HCT116 (cell line): ENCODE data around the gene CMBL. TPM values are rescaled to one million over a fixed set of nuclear protein-coding genes. Genes with fewer than 3 reads are reported as not detected.

ENCODE experiments used
- ATAC-seq: fragments of 200-7000 bp; cut with Tn5 transposase; 2 replicates; pipeline ENCODE4 v1.9.1; 2020; ENCODE audit warnings: mild to moderate bottlenecking, moderate library complexity
- BruUV-seq: library from RNA; stranded (reverse); fragments of 400-500 nt; replicated peaks from 2 replicates; lab custom pipeline; 2021; lab: Mats Ljungman, UMichigan
- CTCF ChIA-PET: fragments of 300-600 bp; sonication (Branson Sonifier 250); formaldehyde crosslinking; loops from one replicate; lab custom pipeline; 2021; ENCODE audit warnings: antibody characterized with exemption; lab: Charles Lee
- POLR2A ChIA-PET: fragments of 300-600, 350-600 bp; sonication (Branson Sonifier 250); formaldehyde crosslinking; loops from one replicate; lab custom pipeline; 2021; ENCODE audit warnings: antibody characterized with exemption; lab: Charles Lee
- RAD21 ChIA-PET, 2 experiments: fragments of 300-600 bp; sonication (Branson Sonifier 250); formaldehyde crosslinking; loops; one replicate each; lab custom pipeline; 2023; ENCODE audit warnings: low total read pairs in 2 of 2; ENCODE audit not compliant: uncharacterized antibody in 2 of 2, unreplicated experiment in 2 of 2, low non-redundant PET in 1 of 2; lab: Charles Lee
- DNase-seq: peaks from one replicate; pipeline ENCODE4 v3.0.0-alpha.2; 2010; ENCODE audit warnings: low read depth, low spot score
- H2AFZ ChIP-seq: fragments of 200-600 bp; shearing (Covaris generic), sonication (generic); 2 replicates; pipeline ENCODE4 v1.6.1; 2017; ENCODE audit warnings: low read depth, mixed run types, mixed read lengths, antibody characterized with exemption, low read length; ENCODE audit not compliant: poor library complexity, severe bottlenecking
- H3K27ac ChIP-seq: 2 replicates; pipeline ENCODE4 v1.5.1; 2012; ENCODE audit warnings: low read depth, low read length
- H3K27me3 ChIP-seq: fragments of 200-600 bp; sonication (generic); 2 replicates; pipeline ENCODE4 v1.6.1; 2016; ENCODE audit warnings: mixed run types, low read length, mixed read lengths; ENCODE audit not compliant: insufficient read depth
- H3K36me3 ChIP-seq, 2 experiments: fragments of 200-500 bp in 1 of 2; fragments of 200-600 bp in 1 of 2; sonication (Bioruptor generic) in 1 of 2; sonication (generic) in 1 of 2; 2 replicates each; pipeline versions ENCODE4 v1.5.1 to v1.6.1; 2014 to 2016; ENCODE audit warnings: low read length in 2 of 2, inconsistent platforms in 1 of 2, mixed read lengths in 1 of 2, mixed run types in 1 of 2; ENCODE audit not compliant: insufficient read depth in 2 of 2, control insufficient read depth in 1 of 2
- H3K4me1 ChIP-seq, 2 experiments: fragments of 200-600 bp in 1 of 2; sonication (generic) in 1 of 2; 2 replicates each; pipeline versions ENCODE4 v1.5.1 to v1.6.1; 2012 to 2017; ENCODE audit warnings: low read length in 2 of 2, inconsistent platforms in 1 of 2, mild to moderate bottlenecking in 1 of 2, mixed read lengths in 1 of 2, mixed run types in 1 of 2, moderate library complexity in 1 of 2; ENCODE audit not compliant: insufficient read depth in 2 of 2, control insufficient read depth in 1 of 2
- H3K4me2 ChIP-seq: fragments of 200-600 bp; sonication (generic); 2 replicates; pipeline ENCODE4 v1.6.1; 2017; ENCODE audit warnings: mixed run types, low read length, mixed read lengths
- H3K4me3 ChIP-seq, 2 experiments: fragments of 200-600 bp in 1 of 2; sonication (generic) in 1 of 2; replicated peaks in 1 of 2; 2 replicates each; pipeline ENCODE4 v1.5.1; 2011 to 2016; ENCODE audit warnings: low read length in 2 of 2, control low read depth in 1 of 2, low read depth in 1 of 2, mild to moderate bottlenecking in 1 of 2, mixed read lengths in 1 of 2, mixed run types in 1 of 2
- H3K79me2 ChIP-seq: fragments of 200-600 bp; sonication (generic); 2 replicates; pipeline ENCODE4 v1.6.1; 2017; ENCODE audit warnings: mild to moderate bottlenecking, mixed run types, low read length, moderate library complexity, mixed read lengths; ENCODE audit not compliant: insufficient read depth
- H3K9ac ChIP-seq: fragments of 200-600 bp; sonication (generic); 2 replicates; pipeline ENCODE4 v1.6.1; 2016; ENCODE audit warnings: low read length, mixed read lengths
- H3K9me2 ChIP-seq: fragments of 200-600 bp; sonication (generic), shearing (Covaris generic); 2 replicates; pipeline ENCODE4 v1.6.1; 2017; ENCODE audit warnings: mixed run types, mild to moderate bottlenecking, moderate library complexity; ENCODE audit not compliant: insufficient read depth
- H3K9me3 ChIP-seq, 2 experiments: fragments of 200-500 bp in 1 of 2; fragments of 200-600 bp in 1 of 2; sonication (Bioruptor generic) in 1 of 2; sonication (generic) in 1 of 2; 2 replicates each; pipeline ENCODE4 v1.6.1; 2014 to 2017; ENCODE audit warnings: low read length in 2 of 2, mixed read lengths in 2 of 2, inconsistent platforms in 1 of 2, low read depth in 1 of 2, mild to moderate bottlenecking in 1 of 2, mixed run types in 1 of 2, moderate library complexity in 1 of 2; ENCODE audit not compliant: control insufficient read depth in 1 of 2, insufficient read depth in 1 of 2
- H4K20me1 ChIP-seq: fragments of 200-600 bp; sonication (generic), shearing (Covaris generic); 2 replicates; pipeline ENCODE4 v1.6.1; 2017; ENCODE audit warnings: mixed run types, mild to moderate bottlenecking, moderate library complexity; ENCODE audit not compliant: insufficient read depth
- EGR1 ChIP-seq: IDR thresholded peaks from 2 replicates; pipeline ENCODE4 v1.6.1; 2012; ENCODE audit warnings: low read depth
- ELF1 ChIP-seq: IDR thresholded peaks from 2 replicates; pipeline ENCODE4 v1.6.1; 2012; ENCODE audit warnings: low read depth, borderline replicate concordance
- EZH2phosphoT487 ChIP-seq: fragments of 200-600 bp; IDR thresholded peaks from 2 replicates; pipeline ENCODE4 v1.6.1; 2018; ENCODE audit warnings: antibody characterized with exemption, borderline replicate concordance
- FOSL1 ChIP-seq: IDR thresholded peaks from 2 replicates; pipeline ENCODE4 v1.6.1; 2012; ENCODE audit warnings: low read depth
- RAD21 ChIP-seq: IDR thresholded peaks from 2 replicates; pipeline ENCODE4 v1.6.1; 2012; ENCODE audit warnings: low read depth, mild to moderate bottlenecking
- REST ChIP-seq: IDR thresholded peaks from 2 replicates; pipeline ENCODE4 v1.6.1; 2012; ENCODE audit warnings: low read depth
- SRF ChIP-seq: IDR thresholded peaks from 2 replicates; pipeline ENCODE4 v1.6.1; 2012; ENCODE audit warnings: low read depth
- YY1 ChIP-seq: IDR thresholded peaks from 2 replicates; pipeline ENCODE4 v1.6.1; 2011; ENCODE audit warnings: low read length, low read depth, moderate library complexity, mild to moderate bottlenecking; ENCODE audit not compliant: insufficient replicate concordance; ENCODE audit errors: extremely low read depth
- intact Hi-C: fragments of 100-400 bp; cut with micrococcal nuclease; formaldehyde crosslinking; loops from 2 replicates; pipeline ENCODE4 v1.10.0; 2022
- total RNA-seq: library from RNA; stranded (reverse); gene quantifications from one replicate; pipeline ENCODE4 v1.2.1, GENCODE V29; 2021; ENCODE audit not compliant: unreplicated experiment
- TF ChIP-seq, protein P1 (sequence below): IDR thresholded peaks from 2 replicates; pipeline ENCODE4 v1.6.1; 2012
- TF ChIP-seq, protein P2 (sequence below): IDR thresholded peaks from 2 replicates; pipeline ENCODE4 v1.6.1; 2012
- TF ChIP-seq, protein P3 (sequence below): IDR thresholded peaks from 2 replicates; pipeline ENCODE4 v1.6.1; 2011; ENCODE audit warnings: mild to moderate bottlenecking, low read length, moderate library complexity; ENCODE audit not compliant: insufficient replicate concordance; ENCODE audit errors: extremely low read depth

Gene CMBL
- total RNA-seq, 1 experiment from 2014 or later, result 51.0 TPM

DNA sequence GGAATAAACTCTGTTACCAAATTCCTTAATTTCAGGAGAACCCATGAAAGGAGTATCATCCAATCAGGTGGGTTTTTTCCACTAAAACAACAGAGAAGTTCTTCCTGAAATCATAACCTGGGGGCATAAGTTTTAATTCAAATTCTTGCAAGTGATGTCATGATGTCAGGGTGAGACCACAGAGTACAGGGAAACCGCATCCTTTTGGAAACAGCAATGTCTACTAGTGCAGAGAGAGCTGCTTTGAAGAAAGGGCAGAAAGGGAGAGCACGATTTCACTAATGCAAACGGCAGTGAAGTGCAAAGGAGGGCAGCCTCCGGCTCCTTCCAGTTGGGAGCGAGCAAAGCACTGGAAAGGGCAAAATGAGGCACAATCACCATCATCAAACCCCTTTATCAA, 20.6 kb upstream of the CMBL start (continued):
- TF ChIP-seq, protein P1, sequence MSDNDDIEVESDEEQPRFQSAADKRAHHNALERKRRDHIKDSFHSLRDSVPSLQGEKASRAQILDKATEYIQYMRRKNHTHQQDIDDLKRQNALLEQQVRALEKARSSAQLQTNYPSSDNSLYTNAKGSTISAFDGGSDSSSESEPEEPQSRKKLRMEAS, result no peak
- TF ChIP-seq, protein P2, sequence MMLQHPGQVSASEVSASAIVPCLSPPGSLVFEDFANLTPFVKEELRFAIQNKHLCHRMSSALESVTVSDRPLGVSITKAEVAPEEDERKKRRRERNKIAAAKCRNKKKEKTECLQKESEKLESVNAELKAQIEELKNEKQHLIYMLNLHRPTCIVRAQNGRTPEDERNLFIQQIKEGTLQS, result no peak
- TF ChIP-seq FOSL1 (no peak), RAD21 (no peak), EZH2phosphoT487 (no peak)
- TF ChIP-seq, protein P3, sequence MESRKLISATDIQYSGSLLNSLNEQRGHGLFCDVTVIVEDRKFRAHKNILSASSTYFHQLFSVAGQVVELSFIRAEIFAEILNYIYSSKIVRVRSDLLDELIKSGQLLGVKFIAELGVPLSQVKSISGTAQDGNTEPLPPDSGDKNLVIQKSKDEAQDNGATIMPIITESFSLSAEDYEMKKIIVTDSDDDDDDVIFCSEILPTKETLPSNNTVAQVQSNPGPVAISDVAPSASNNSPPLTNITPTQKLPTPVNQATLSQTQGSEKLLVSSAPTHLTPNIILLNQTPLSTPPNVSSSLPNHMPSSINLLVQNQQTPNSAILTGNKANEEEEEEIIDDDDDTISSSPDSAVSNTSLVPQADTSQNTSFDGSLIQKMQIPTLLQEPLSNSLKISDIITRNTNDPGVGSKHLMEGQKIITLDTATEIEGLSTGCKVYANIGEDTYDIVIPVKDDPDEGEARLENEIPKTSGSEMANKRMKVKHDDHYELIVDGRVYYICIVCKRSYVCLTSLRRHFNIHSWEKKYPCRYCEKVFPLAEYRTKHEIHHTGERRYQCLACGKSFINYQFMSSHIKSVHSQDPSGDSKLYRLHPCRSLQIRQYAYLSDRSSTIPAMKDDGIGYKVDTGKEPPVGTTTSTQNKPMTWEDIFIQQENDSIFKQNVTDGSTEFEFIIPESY, result no peak

- Histone ChIP-seq H4K20me1 (no peaks in the 10 kb centered on the region), H3K4me2 (no peak overlapping the region), H3K9me2 (no peaks in the 10 kb centered on the region), H3K79me2 (no peaks in the 10 kb centered on the region), H3K27ac (no peak overlapping the region), H3K4me1 (no peaks in the 10 kb centered on the region), H3K9ac (no peak overlapping the region)
- CTCF ChIA-PET, result no interaction called here
- RAD21 ChIA-PET, result no interaction called here
- peak; percentile 17 for ATAC-seq
- BruUV-seq, result no TSS peak
- TF ChIP-seq EZH2phosphoT487, result no peak
- no peak for TF ChIP-seq ELF1
- TF ChIP-seq, protein P3, result no peak
- TF ChIP-seq YY1, result no peak
- no peak for TF ChIP-seq REST
- no peak for TF ChIP-seq SRF
- TF ChIP-seq EGR1, result no peak
- TF ChIP-seq, all 23 proteins: peak for 0
- no peaks in the 10 kb centered on the region for H3K9me3 ChIP-seq
- no peak for DNase-seq
- H2AFZ ChIP-seq, result no peak overlapping the region
- H3K4me3 ChIP-seq, result no peak overlapping the region
- intact Hi-C loops, result no loop called here
- no peaks in the 10 kb centered on the region for H3K27me3 ChIP-seq
- H3K36me3 ChIP-seq, result no peaks in the 10 kb centered on the region
- POLR2A ChIA-PET, result no interaction called here
Observed at GRCh38 chr5:10324518-10325370, 17.0 kb upstream of the CMBL start.
